Stimulated activated CD8-positive, alpha-beta memory T cell treated with anti-CD3 and anti-CD28 coated beads, Interleukin-7, amount 100 ng/mL, for 24 hours (primary cell): ENCODE results near the gene BEGAIN.

ENCODE experiments used
- DNase-seq: peaks from one replicate; pipeline ENCODE4 v3.0.0-alpha.2; 2020; ENCODE audit warnings: low read depth

BEGAIN gene

DNA sequence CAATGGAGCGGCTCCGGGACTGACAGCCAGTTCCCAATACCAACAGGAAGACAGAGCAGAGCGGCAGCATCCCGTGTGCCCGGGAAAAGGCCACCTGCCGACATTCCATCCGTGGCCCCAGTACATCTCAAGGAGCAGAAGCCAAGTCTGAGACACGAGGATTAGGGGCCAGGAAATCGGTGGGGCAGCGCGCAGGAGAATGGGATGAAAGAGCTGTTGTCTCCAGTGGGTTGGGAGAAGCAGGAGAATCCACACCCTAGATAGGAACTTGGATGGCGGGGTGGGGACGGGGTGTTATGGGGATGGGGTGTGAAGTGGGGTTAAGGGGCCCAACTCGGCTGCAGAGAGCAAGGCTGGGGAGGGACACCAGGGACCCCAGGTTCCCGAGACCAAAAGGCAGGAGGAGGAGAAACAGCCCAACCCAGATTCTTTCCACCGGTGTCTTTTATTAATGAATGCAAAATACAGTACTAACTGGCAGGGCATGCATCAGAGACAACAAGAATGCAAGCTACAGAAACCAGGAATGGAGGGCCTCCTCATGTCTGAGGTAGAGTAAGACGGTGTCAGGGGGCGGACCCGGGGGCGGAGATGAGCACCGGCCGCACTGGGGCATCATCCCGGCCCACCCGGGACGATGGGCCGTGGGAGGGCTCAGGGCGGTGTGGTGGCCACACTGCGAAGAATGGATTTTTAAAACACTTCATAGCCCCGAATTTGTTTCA is 50.3 kb downstream of the BEGAIN start:
- DNase-seq: no peak

DNA sequence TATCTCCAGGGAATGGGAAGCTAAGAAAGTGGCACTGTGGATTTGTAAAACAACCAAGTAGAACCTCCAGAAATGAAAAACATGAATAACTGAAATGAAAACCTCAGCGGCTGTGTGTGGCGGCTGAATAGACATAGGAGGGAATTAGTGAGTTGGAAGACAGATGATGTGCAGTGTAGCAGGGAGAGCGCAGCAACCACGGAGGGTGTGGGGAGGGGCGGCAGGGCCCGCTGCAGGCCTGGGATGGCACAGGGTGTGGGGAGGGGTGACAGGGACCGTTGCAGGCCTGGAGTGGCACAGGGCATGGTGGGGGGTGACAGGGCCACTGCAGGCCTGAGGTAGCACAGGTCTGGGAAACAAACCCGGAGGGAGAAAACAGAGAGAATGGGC is 51.1 kb downstream of the BEGAIN start:
- DNase-seq: no peak

DNA sequence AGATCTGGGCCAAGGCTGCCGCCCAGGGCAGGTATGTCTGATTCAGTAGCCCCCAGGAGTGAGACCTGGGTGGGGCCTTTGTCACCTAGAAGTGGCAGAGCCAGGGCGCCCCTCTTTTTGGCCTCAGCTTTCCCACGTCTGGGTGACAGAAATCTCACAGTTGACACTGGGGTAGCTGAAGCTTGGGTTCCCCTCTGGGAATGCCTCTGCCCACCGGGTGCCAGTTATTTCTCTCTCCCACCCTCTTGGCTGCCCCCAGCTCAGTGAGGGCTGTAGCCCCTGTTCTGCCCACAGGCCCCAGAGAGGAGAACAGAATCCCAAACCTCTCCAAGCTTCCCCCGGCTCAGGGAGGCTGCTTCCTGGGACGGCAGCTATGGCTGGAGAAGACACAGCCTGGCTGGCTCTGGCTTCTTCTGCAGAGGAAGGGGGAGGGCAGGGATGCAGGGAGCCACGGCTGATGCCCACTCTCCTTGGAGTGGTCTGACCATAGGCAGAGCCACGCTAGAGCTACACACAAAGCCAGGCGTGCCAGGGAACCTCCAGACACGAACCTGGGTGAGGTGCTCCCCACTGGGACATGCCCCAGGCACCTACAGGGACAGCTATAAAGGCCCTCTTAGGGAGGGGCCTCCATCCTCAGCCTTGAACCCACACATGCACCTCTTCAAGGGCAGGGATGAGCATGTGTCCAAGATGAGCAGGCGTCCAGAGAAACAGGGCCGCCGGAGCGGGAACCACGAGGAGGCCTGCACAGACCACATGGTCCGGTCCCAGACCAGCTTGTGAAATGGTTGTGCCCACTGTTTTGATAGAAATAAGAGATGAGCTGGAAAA is 51.7 kb downstream of the BEGAIN start:
- DNase-seq: no peak

DNA sequence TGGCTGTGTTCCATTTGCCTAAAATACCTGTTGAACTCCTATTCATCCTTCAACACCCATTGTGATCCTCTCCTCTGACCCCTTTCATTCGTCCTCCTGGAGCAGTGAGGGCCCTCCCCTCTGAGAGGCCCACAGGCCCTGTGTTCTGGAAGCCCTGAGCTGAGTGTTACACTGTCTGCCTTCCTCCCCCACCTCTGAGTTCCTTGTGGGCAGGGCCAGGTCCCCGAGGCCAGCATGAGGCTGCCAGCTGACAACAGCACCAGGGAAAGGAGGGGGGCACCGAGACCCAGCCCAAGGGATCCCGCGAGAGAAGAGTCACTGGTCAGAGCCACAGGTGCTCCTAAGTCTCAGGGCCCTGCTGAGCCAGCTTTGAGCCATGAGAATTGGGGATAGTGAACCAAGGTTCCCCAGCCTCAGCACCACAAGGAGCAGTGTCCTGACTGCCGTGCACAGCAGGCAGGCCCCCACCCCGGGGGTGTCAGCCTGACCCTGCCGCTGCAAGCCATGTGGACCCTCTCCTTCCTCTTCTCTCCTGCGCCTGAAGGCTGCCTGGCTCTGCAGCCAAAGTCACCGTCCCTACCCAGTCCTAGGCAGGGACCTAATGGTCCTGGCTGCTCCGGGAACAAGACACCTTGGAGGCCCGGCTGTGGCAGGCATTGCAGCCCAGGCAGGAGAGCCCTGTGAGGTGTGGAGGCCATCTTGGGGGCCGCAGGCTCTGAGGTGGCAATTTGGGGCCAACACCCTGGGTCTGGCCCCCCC is 52.5 kb downstream of the BEGAIN start:
- DNase-seq: no peak

DNA sequence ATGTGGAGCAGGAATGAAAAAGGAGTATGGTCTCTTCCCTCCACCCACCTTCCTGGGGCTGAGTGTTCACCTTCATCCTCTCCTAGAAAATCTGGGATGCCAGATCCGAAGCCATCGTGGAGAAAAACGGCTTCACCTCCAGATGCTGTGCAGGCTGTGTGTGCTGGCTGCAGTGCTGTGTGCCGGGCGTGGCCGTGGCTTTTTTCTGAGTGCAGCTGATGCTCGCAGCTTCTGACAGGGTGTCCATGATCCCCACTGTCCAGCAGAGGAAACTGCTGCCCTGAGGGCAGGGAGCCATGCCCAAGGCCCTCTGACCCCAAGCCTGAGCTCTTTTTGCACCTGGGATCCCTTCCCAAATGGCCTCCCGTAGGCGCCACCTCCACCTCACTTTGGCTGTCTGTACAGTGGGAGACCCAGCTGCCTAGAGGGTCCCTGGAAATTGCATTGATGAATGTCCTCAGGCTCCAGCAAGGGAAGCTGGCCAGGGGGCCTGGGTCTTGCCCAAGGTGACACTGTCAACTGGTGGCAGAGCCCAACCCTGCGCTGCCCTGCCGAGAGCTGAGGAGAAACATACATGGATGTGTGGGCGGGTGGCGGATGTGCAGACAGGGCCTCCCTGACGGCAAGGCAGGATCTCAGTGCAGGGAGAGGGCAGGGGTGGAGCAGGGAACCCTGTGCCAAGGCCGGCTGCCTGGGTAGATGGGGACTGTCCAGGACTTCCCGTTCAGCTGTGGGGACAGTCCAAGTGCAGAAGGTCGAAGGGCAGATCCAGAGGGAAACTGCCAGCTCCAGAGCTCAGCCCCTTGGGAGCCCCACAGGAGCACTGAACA is 53.3 kb downstream of the BEGAIN start:
- DNase-seq: no peak

DNA sequence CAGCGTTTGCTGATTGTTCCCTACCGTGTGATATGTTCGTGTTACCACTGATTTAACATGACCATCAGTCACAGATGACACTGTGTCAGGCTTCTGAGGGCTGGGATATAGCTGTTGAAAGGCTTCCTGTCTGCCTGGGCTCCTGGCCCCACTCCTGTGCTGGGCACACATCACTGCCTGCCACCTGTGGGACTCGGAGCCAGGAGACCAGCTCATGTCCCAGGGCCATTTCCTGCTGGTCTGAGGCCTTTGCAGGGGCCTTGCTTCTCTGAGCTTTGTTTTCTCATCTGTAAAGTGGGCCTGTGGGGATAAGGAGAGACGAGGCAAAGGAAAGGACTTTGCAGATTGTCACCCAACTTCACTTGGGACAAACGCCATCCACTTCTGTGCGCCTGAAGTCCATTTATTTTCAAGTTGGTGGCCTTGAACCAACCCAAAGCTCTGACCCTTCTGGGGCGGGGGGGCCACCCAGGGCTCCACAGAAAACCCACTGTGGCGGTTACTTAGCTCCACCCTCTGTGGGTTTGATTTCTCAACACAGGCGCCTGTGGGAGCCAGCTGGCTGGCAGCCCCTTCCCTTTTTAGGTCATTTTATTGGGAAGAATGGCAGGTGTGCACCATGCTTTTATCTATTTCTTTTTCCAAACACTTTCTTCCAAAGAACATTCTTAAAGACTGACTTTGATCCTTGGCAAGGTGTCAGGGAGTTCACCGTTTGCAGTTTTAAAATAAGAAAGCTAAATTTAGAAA is 54.1 kb downstream of the BEGAIN start:
- DNase-seq: no peak

DNA sequence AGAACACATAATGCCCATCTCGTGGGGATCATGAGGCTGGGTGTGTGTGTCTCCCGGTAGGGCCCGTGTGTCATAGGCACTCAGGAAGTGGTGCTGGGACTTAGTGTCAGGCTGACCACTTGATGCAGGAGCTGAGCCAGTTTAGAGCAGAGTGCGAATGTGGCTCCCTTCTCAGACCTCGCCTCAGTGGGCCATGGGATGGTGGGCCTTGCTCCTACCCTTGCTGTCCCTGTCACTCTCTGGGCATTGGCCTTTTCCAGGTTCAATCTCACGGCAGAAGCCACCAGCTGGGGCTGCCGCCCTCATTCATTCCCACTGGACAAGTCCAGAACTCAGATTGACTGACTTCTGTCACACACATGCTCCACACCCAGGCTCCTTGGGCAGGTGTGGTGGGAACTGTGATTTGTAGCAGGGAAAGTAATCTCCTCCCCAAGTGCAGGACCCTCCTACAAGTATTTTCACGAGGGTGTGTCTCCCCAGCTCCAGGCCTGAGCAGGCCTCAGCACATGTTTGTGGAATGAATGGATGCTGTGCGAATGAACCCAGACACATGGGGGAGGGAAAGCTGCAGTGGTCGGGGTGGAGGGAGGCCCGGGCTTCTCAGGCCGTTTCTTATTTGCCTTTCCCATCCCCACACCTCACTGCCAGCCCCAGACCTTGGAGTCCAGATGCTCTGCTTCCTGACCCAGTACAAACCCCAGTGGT is 54.9 kb downstream of the BEGAIN start:
- no peak for DNase-seq

DNA sequence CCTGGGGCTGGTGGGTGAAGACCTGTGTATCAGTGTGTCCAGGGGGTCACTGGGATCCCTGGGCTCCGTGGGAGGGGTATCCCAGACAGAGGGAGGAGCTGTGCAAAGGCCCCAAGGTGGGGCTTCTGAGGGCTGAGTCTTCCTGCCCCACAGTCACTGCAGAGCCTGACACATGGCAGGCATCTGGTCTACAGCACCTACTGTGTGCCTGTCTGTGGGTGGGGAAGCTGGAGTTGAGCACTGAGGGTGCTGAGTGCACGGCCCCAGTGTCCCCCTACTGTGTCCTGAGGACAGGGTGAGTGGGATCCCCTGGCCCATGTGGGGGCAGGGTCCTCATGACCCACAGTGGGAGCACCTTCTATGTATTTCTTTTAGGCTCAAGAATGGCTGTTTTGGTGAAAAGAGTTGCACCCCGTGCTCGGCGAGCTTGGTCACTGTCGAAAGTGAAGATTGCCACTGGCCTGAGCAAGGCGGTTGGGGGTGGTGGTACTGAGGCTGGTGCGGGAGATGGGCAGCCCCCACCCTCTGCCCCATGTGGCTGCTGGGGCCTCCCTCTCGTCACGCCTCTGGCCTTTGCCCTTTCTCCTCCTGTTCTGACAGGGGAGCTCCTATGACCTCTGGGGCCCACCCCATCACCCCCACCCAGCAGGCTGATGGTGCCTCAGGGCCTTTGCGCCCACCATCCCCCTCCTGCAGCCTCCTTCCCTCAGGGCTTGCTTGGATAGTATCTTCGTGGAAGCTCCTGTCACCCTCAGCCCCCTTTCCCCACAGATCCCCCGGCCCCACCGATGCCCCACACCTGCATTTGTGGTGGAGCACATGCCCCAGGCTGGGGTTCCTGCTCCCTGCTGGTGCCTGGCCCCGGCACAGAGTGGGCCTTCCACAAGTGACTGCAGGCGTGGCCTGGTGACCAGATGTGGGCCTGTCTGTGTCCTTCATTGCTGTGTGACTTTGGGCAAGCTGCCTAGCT is 55.8 kb downstream of the BEGAIN start:
- DNase-seq: no peak

DNA sequence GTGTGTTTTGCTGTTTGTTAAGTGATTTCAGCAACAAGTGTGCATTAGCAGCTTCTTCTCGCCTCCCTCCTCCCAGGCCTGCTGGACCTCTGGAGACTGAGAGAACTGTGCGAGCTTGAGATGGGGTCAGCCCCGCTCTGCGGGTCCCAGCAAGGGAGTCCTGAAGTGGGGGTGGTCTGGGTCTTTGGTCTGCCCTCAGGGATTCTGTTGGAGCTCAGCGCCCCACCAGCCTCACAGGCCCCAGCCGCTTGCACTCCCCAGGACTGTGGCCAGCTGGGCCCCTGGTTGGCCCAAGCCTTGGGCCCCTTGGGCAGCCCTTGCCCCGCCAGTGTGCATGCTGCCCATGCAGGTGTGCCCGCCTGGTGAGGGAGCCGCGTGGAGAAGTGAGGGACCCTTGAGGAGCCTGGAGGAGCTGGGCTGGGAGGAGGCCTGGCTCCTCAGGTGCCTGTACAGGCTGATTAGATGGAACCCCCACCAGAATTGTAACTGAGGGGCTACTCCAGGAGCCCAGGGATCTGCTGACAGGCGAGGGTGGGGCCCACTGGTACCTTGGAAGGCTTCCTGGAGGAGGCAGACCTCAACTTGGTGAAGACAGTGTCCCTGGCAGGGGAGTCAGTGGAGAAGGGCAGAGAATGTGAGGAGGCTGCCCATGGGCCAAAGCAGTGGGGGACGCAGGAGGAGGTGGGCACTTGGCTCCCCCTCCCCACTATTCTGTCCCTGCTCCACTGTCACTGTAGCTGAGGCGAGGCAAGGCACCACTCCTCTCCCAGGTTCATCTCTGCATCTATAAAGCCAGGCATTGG is 56.7 kb downstream of the BEGAIN start:
- no peak for DNase-seq

DNA sequence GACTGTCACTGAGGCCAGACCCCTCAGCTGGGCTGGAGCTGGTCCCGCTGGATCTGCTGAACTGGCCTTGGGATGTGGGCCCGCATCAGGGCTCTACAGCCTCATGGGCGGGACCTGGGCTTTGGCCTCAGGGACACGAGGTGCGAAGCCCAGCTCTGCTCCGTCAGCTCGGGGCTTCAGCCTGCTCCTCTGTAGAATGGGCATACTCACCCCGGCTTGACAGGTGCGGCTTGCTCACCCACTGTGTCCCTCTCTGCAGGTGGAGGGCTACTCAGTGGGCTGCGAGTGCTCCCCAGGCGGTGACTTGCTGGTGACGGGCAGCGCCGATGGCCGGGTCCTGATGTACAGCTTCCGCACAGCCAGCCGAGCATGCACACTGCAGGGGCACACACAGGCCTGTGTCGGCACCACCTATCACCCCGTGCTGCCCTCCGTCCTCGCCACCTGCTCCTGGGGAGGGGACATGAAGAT is 57.6 kb downstream of the BEGAIN start:
- no peak for DNase-seq

DNA sequence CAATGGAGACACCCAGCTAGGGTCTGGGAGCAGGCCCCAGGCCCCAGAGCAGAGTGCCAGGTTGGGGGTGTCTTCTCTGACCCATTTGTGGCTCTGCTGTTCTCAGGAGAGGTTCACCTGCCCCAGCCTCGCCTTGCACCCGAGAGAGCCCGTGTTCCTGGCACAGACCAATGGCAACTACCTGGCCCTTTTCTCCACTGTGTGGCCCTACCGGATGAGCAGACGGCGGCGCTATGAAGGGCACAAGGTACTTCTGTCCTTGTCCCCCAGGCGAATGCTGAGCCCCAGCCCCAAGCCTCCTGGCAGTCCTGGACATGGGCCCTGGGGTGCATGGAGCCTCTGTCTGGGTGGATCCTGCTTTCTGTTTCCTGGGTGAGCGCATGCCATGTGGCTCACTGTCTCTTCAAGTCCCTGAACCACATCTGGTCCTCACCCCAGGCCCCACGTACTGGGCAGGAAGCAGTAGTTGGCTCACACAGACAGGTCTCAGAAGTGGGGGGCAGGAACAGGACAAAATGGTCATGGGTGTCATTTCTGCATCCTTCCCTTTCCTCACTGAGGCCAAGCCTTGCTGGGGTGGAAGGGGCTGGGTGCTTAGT is 58.2 kb downstream of the BEGAIN start:
- no peak for DNase-seq

DNA sequence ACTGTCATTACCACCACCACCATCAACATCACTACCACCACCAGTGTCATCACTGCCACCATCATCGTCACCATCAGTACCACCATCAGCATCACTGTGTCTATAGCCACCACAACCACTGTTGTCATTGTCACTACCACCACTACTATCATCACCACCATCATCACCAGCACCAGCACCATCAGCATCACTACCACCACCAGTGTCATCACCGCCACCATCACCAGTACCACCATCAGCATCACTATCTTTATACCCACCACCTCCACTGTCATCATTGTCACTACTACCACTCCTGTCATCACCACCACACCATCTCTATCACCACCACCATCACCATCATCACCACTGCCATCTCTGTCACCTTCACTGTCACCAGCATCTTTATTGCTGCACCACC is 60.6 kb downstream of the BEGAIN start:
- no peak for DNase-seq

DNA sequence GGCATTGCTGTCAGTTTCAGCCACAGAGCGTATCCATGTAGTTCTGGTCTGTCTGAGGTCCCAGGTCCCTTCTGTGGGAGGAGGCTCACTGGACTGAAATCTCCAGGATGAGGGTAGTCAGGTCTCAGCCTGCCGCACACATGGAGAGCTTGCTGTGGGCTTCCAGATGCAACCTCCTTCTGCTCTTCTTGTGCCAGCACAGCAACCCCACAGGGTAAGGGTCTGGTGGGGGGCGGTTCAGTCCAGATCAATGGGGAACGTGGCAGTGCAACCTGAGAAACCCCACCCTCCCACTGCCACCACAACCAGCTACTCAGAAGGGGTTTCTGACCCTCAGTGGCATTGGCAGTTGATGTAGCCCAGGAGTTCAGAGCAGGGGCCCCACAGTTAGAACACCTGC is 61.2 kb downstream of the BEGAIN start:
- no peak for DNase-seq

DNA sequence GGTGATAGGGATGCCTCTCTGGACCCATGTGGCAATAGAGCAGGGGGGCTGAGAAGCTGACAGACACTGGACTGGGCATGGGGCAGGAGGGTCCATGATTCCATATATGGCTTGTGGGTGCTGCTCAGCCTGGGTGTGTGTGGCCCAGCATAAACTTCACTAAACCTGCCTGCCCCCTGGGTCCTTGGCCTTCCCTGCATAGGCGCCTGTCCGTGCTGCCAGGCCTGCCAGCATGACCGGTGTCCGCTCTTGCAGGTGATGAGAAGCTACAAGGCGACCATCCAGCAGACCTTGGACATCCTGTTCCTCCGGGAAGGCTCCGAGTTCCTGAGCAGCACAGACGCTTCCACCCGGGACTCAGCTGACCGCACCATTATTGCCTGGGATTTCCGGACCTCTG is 61.6 kb downstream of the BEGAIN start:
- DNase-seq: no peak

DNA sequence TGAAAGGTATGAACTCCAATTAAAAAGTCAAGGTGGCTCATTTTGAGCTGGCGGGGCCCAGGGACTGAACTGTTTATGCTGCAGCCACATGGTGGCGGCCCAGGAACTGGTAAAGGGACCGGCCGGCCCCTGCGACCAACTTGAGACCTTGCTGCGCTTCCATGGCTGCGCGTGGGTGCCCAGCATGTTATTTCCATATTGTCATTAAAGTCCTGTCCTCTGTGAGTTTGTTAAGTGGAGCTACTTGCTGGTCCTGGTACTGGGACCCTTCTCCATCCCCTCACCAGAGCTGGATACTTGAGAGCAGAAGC is 62.3 kb downstream of the BEGAIN start:
- DNase-seq: no peak

DNA sequence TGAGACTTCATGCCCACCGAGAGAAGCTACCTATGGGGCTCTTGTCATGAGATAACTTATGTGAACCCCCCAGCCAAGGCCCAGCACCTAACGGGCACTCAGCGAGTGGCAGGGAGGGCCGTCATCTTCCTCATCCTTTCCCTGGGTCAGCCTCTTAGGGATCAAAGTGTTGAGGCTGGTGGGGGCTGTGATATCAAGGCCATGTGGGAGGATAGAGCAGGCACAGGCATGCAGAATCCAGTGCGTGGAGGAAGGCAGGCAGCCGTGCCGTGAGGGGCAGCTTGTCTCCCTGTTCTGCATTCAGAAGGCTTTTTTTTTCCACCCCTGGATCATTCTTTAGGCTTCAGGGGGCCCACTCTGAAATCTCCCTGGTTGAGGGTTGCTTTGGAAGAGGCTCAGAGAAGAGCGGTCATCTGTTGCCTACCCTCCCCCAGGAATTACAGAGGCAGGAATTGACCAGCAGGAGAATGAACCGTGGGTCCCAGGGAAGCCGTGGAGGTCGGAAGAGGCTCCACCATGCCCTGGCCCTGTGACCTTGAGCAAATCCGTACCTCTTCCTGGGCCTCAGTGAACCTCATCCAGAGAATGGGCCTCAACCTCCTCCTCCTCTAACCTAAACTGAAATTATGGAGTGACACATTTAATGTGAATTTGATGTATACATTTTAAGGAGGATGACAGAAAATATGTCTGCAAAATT is 62.8 kb downstream of the BEGAIN start:
- DNase-seq: no peak

DNA sequence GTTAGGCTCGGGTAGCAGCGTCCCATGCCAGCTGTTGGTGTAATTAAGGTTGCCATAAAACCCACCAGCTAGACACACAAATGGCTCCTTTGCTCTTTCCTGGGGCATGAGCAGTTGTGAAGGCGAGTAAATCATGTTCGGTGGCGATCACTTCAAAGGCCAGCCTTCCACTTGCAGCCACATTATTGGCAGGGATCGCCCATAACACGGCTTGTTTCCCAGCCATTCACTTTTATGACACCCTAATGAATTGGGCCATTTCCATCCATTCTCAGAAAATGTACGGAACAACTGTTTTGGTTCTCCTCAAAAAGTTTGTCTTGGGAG is 63.4 kb downstream of the BEGAIN start:
- DNase-seq: no peak
